ENCODE data around the gene ANO6. TPM values are rescaled to one million over a fixed set of nuclear protein-coding genes. Genes with fewer than 3 reads are reported as not detected.

ANO6 gene
- total and polyA plus RNA-seq, 12 donors = 8.9 to 52.2 (median 40.9) TPM

GRCh38 chr12:45483571-45483970 is 267.7 kb downstream of the ANO6 start:
- Histone ChIP-seq H3K9me3 (peaks cover 0 to 16% (median 6%) of the 10 kb centered on the region in 11 donors), H3K27ac (no peak overlapping the region), H3K36me3 (no peaks in the 10 kb centered on the region), H3K27me3 (no peaks in the 10 kb centered on the region), H3K4me1 (peaks cover 0 to 4% (median 0%) of the 10 kb centered on the region in 9 donors), H3K4me3 (no peak overlapping the region)
- WGBS, 2 donors = 47 to 49% methylated on average over 2 of the region's 2 CpGs
- no peak for TF ChIP-seq CTCF (IDR thresholded peaks at IDR 0.05)
- intact Hi-C loops (cut with DNase I) = no loop called here
- ATAC-seq (peak in 7 of 8 donors; percentile 65 to 93 (median 76)), DNase-seq (peak in 1 of 2 donors; percentile 62)

Other genes with a start within 250 kb of the ANO6 start
- gene DBX2, start 165.0 kb upstream of the ANO6 start, total RNA-seq = under 1 TPM in 5 of 10 donors, not detected in 5; 0.07 to 0.15 (median 0.12) TPM
- under 1 TPM in 1 of 2 donors, not detected in 1; 0.07 TPM for gene DBX2, start 165.0 kb upstream of the ANO6 start, polyA plus RNA-seq

Measured in heart right ventricle (tissue), 16 donors.